Mesothelial cell of epicardium (in vitro differentiated cells): ENCODE results near the gene RNLS. TPM values are rescaled to one million over a fixed set of nuclear protein-coding genes. Genes with fewer than 3 reads are reported as not detected.

Experiments
- DNase-seq, 2 experiments: peaks; one replicate each; pipeline ENCODE4 v3.0.0; 2021; ENCODE audit warnings: low spot score in 2 of 2; ENCODE audit not compliant: unreplicated experiment in 2 of 2
- H3K27ac Mint-ChIP-seq: 2 replicates; pipeline ENCODE4 v1.8.0; 2021; ENCODE audit warnings: mixed read lengths
- H3K27me3 Mint-ChIP-seq: 2 replicates; pipeline ENCODE4 v1.8.0; 2021; ENCODE audit warnings: low read depth, mixed read lengths
- H3K36me3 Mint-ChIP-seq: 2 replicates; pipeline ENCODE4 v1.8.0; 2021; ENCODE audit warnings: mixed read lengths
- H3K4me1 Mint-ChIP-seq: 2 replicates; pipeline ENCODE4 v1.8.0; 2021; ENCODE audit warnings: mixed read lengths
- H3K4me3 Mint-ChIP-seq: 2 replicates; pipeline ENCODE4 v1.8.0; 2021; ENCODE audit warnings: mild to moderate bottlenecking, moderate library complexity, mixed read lengths
- H3K9me3 Mint-ChIP-seq: 2 replicates; pipeline ENCODE4 v1.8.0; 2021; ENCODE audit warnings: mixed read lengths
- total RNA-seq: library from RNA; stranded (reverse); gene quantifications from 3 replicates; pipeline ENCODE4 v1.2.1, GENCODE V29; 2021
- TF ChIP-seq, protein P1 (sequence below): fragments of 200-600 bp; sonication (generic); IDR thresholded peaks from one replicate; pipeline ENCODE4 v1.5.0; 2021; ENCODE audit warnings: antibody characterized with exemption; ENCODE audit not compliant: unreplicated experiment

RNLS gene
- total RNA-seq, 1 donor from 2014 or later: 9.4 TPM

DNA sequence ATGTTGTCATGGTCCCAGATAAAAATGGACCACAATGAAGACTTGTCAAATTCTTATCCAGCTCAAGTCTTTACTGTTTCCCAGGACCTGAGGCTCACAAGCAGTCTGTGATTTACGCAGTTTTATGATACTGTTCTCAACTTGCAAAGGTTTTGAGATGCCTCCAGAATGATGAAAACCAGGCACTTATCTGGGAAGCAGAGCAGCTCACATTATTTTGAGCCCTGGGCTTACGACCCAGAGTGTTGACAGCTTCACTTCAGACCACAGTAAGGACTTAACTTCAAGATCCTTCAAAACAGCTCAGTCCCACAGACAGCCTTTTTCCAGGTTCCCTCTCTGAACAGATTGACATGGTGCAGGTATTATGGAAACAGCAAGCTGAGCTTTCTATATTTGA, 236.1 kb downstream of the RNLS start:
- no peak overlapping the region for H3K4me3 Mint-ChIP-seq
- TF ChIP-seq, protein P1, sequence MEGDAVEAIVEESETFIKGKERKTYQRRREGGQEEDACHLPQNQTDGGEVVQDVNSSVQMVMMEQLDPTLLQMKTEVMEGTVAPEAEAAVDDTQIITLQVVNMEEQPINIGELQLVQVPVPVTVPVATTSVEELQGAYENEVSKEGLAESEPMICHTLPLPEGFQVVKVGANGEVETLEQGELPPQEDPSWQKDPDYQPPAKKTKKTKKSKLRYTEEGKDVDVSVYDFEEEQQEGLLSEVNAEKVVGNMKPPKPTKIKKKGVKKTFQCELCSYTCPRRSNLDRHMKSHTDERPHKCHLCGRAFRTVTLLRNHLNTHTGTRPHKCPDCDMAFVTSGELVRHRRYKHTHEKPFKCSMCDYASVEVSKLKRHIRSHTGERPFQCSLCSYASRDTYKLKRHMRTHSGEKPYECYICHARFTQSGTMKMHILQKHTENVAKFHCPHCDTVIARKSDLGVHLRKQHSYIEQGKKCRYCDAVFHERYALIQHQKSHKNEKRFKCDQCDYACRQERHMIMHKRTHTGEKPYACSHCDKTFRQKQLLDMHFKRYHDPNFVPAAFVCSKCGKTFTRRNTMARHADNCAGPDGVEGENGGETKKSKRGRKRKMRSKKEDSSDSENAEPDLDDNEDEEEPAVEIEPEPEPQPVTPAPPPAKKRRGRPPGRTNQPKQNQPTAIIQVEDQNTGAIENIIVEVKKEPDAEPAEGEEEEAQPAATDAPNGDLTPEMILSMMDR: no peak
- no peak overlapping the region for H3K27ac Mint-ChIP-seq
- no peaks in the 10 kb centered on the region for H3K36me3 Mint-ChIP-seq
- H3K9me3 Mint-ChIP-seq: peaks cover 7% of the 10 kb centered on the region
- H3K27me3 Mint-ChIP-seq: no peaks in the 10 kb centered on the region
- no peak for DNase-seq
- H3K4me1 Mint-ChIP-seq: peaks cover 40% of the 10 kb centered on the region

DNA sequence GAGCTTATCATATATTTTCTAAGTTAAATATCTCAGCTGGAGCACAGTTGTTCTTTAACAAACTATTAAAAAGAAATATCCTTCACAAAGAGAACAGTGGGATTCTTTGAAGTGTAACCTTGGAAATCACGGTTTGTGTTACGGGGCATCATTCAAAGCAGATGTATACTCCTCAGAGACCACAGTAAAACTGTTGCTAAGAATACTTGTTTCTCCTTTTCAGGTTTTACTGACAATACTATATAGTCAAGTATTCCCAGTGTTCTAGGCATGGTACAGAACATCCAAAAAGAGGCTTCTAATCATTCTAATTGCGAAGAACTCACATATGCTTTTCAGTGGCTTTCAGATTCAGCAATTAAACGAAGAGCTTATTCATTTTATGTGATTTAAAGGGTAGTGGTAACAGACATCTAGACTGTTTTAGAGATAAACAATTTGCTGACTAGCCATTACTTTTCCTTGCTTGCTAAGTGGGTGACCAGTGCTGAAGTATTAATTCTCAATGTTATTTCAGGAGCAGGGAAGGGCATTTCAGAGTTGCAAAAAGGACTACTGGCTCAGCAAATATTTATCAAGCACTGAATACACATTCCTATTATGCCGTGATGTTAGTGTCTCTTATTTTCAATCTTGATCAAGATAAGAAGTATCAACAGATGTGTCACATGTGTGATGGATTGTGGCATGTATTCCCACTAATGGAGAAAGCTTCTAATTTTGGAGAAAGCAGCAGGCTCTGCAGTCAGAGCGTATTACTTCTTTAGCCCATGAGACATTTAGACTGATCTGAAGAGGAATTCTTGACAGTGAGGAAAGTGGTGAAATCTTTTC, 236.8 kb downstream of the RNLS start:
- Mint-ChIP-seq H3K36me3 (no peaks in the 10 kb centered on the region), H3K27ac (no peak overlapping the region), H3K27me3 (no peaks in the 10 kb centered on the region), H3K9me3 (peaks cover 6% of the 10 kb centered on the region), H3K4me1 (peaks cover 40% of the 10 kb centered on the region), H3K4me3 (no peak overlapping the region)
- no peak for DNase-seq
- TF ChIP-seq, protein P1: no peak

DNA sequence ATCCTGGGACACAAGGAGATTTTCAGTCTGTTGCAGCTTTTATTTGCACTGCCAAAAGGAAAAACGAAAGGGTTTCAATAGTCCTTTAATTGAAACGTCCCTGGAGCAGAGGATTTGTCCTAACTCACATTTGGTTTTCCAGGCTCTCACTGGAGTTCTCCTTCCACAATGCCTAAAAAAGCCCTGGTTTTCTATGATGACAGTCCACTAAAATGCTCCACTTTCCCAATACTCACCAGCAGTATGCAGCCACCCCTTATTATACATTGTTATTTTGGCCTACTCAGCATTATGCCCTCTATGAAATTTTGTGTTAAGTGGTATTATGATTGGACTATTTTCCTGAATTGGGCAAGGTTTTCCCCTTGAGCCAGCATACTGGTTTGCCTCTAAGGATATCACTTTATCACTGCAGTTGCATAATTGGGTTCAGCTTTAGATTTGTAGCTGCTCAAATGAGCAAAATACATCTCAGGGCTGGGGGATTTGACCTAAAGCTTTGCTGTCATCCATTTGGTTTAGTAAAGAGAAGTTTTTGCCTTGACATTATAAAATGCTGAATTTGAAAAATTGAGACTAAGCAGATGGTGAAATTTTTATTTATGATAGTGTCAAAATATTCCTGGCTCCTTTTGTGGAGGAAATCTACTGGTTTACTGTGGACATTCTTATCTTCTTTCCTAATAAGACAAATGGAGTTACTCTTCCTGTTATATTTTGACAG, 239.2 kb downstream of the RNLS start:
- no peaks in the 10 kb centered on the region for H3K36me3 Mint-ChIP-seq
- H3K27me3 Mint-ChIP-seq: peaks cover 4% of the 10 kb centered on the region
- TF ChIP-seq, protein P1: no peak
- no peaks in the 10 kb centered on the region for H3K9me3 Mint-ChIP-seq
- no peak overlapping the region for H3K4me3 Mint-ChIP-seq
- peaks cover 40% of the 10 kb centered on the region for H3K4me1 Mint-ChIP-seq
- no peak for DNase-seq
- no peak overlapping the region for H3K27ac Mint-ChIP-seq

DNA sequence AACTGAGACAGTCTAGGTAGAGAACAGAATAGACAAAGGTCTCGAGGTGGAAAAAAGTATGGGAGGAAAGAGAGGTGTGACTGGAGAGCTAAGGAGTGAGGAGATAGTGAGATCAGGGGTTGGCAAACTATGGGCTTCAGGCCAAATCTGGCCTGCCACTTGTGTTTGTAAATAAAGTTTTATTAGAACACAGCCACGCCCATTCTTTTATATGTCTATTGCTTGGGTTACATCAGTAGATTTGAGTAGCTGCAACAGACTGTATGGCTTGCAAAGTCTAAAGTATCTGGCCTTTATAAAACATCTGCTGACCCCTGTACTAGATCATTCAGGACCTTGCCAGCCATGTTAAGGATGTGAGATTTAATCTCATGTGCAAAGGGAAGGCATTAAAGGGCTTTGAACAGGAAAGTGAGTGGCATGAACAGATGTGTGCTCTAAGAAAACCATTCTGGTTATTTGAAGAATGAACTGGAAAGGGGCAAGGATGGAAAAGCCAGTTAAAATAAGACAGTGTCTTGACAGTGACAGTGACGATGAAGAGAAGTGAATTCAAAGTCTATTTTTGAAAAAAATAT, 240.3 kb downstream of the RNLS start:
- TF ChIP-seq, protein P1: no peak
- Mint-ChIP-seq H3K4me3 (no peak overlapping the region), H3K9me3 (no peaks in the 10 kb centered on the region), H3K27me3 (peaks cover 4% of the 10 kb centered on the region), H3K4me1 (peaks cover 29% of the 10 kb centered on the region), H3K36me3 (no peaks in the 10 kb centered on the region), H3K27ac (no peak overlapping the region)
- no peak for DNase-seq

DNA sequence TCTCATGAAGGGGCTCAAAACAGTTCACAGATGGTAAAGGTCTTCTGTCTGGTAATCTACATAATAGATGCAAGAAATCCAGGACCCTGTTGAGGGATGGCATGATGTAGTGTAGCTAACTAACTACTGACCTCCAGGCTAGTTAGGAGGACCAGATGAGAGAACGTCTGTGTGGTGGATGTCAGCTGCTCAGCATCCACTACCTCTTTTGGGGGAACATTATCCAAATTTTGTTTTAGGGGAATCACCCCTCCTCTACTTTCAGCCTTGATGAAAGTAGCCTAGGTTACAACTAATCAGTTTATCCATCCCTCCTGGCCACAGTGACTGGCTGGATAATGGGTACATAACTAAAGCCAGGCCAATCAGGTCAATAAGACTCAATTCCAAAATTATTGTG, 246.0 kb downstream of the RNLS start:
- Mint-ChIP-seq H3K9me3 (no peaks in the 10 kb centered on the region), H3K4me1 (no peaks in the 10 kb centered on the region), H3K27ac (no peak overlapping the region), H3K4me3 (no peak overlapping the region), H3K36me3 (no peaks in the 10 kb centered on the region), H3K27me3 (peaks cover 7% of the 10 kb centered on the region)
- TF ChIP-seq, protein P1: no peak
- DNase-seq: no peak
